ENCODE measurements around the gene TOM1. TPM values are rescaled to one million over a fixed set of nuclear protein-coding genes. Genes with fewer than 3 reads are reported as not detected.

TOM1 gene
- polyA plus RNA-seq, 1 of the 3 experiments (the other 2 are of a cell fraction), result 26.9 TPM

- H2AFZ ChIP-seq (ENCODE audit: low read depth), result no peak overlapping the region
- no peak overlapping the region for H3K27ac ChIP-seq (ENCODE audit: low read depth in 2 of 2, low read length in 1 of 2)
- no peaks in the 10 kb centered on the region for H3K9me3 ChIP-seq
- no peaks in the 10 kb centered on the region for H3K9me2 ChIP-seq
- WGBS (ENCODE audit: low lambda C conversion rate), result 91% methylated on average over 8 of the region's 8 CpGs
- H4K20me1 ChIP-seq (ENCODE audit: insufficient read depth), result no peaks in the 10 kb centered on the region
- no peak overlapping the region for H3K4me3 ChIP-seq (ENCODE audit: low read depth in 2 of 2, low read length in 1 of 2)
- no peak for TF ChIP-seq IRF3 (IDR thresholded peaks at IDR 0.05; ENCODE audit: low read depth, low read length)
- ChIA-PET CTCF (interaction anchor here (1.0 kb wide), 1 partner anchor 13 kb away, joined by 3 read pairs; no protein-coding TSS in a partner anchor), POLR2A (no interaction called here)
- H3K9ac ChIP-seq, result no peak overlapping the region
- no peaks in the 10 kb centered on the region for H3F3A ChIP-seq (replicated peaks; ENCODE audit: insufficient read depth)
- DNase-seq, result no peak
- no peaks in the 10 kb centered on the region for H3K36me3 ChIP-seq (replicated peaks in 1 of 2; ENCODE audit: control insufficient read depth in 1 of 2, insufficient read depth in 2 of 2, low read length in 1 of 2)
- peaks cover 8 to 12% of the 10 kb centered on the region in 2 experiments; a peak in 2 of 4 replicates for H3K4me1 ChIP-seq (ENCODE audit: control insufficient read depth in 1 of 2, insufficient read depth in 2 of 2, low read depth in 1 of 2, low read length in 1 of 2)
- peaks cover 66% of the 10 kb centered on the region; the same call in 1 of the 2 replicates for H3K79me2 ChIP-seq (ENCODE audit: insufficient read depth)
- no peaks in the 10 kb centered on the region for H3K27me3 ChIP-seq (ENCODE audit: insufficient read depth)
- no peak overlapping the region for H3K4me2 ChIP-seq
Measured at GRCh38 chr22:35305525-35306070, 5.9 kb downstream of the TOM1 start.

DNA sequence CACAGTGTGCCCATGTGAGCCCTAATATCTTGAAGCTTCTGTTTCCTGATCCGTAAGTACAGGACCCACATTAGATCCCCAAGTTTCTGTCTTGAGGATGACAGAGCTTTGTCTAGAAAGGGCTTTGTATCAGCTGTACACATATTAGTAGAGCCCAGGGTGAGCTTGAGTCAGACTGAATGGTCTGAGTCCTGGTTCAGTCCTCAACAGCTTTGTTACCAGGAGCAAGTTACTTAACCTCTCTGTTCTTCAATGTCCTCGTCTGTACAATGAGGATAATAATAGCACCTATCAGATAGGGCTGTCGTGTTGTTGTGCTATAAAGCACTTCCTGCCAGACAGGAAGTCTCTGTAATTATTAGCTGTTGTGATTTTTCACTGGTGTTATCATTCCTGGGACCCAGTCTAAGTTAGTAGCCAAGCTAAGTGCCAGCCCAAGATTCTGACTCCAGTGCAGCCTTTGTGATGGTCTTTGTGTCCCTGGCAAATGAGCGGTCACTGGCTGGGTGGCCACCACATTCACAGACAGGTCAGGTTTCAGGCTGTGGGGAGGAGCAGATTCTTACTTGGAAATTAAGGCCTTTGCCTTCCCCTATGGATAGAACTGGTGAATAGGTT lies 6.8 kb downstream of the TOM1 start:
- CTCF ChIA-PET, result interaction anchor here (1.0 kb wide), 1 partner anchor 12 kb away, joined by 3 read pairs; no protein-coding TSS in a partner anchor
- no peaks in the 10 kb centered on the region for H3F3A ChIP-seq (replicated peaks; ENCODE audit: insufficient read depth)
- TF ChIP-seq FOXM1 (IDR thresholded peaks at IDR 0.05; ENCODE audit: low read depth) (no peak), GABPA (IDR thresholded peaks at IDR 0.05; ENCODE audit: low read depth) (0 out of 2 replicates have a peak, but pooled peaks have one; percentile 10), TAF1 (IDR thresholded peaks at IDR 0.05; ENCODE audit: borderline replicate concordance, low read depth, low read length) (no peak)
- POLR2A ChIA-PET, result no interaction called here
- H3K79me2 ChIP-seq (ENCODE audit: insufficient read depth), result peaks cover 60% of the 10 kb centered on the region; the same call in 1 of the 2 replicates
- peaks cover 2 to 12% of the 10 kb centered on the region in 2 experiments; a peak in 2 of 4 replicates for H3K4me1 ChIP-seq (ENCODE audit: control insufficient read depth in 1 of 2, insufficient read depth in 2 of 2, low read depth in 1 of 2, low read length in 1 of 2)
- no peak overlapping the region for H3K4me3 ChIP-seq (ENCODE audit: low read depth in 2 of 2, low read length in 1 of 2)
- no peak overlapping the region for H3K9ac ChIP-seq
- no peak for DNase-seq
- H4K20me1 ChIP-seq (ENCODE audit: insufficient read depth), result no peaks in the 10 kb centered on the region
- H3K27ac ChIP-seq (ENCODE audit: low read depth in 2 of 2, low read length in 1 of 2), result peak overlapping the region; percentile 6 to 18; a peak in 2 of 4 replicates
- no peaks in the 10 kb centered on the region for H3K9me3 ChIP-seq
- H2AFZ ChIP-seq (ENCODE audit: low read depth), result no peak overlapping the region
- H3K4me2 ChIP-seq, result no peak overlapping the region
- H3K36me3 ChIP-seq (replicated peaks in 1 of 2; ENCODE audit: control insufficient read depth in 1 of 2, insufficient read depth in 2 of 2, low read length in 1 of 2), result no peaks in the 10 kb centered on the region
- 62% methylated on average over 4 of the region's 4 CpGs for WGBS (ENCODE audit: low lambda C conversion rate)
- H3K27me3 ChIP-seq (ENCODE audit: insufficient read depth), result no peaks in the 10 kb centered on the region
- no peaks in the 10 kb centered on the region for H3K9me2 ChIP-seq

DNA sequence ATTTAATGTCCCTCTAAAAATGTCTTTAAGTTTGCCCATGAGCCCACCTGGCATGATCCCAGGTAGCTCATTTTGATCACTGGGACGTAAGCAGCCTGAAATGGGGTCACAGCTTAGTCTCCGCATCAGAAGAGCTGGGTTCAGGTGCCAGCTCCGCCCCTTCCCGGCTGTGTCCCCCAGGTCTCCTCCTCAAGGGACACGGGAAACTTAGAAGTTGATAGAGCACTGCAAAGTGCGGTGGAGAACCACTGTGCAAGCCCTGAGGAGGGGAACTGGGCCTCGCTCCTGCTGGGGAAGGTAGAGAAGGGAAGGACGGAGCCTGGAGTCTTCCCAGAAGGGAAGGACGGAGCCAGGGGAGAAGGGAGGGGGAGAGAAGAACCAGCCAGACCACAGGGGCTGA lies 7.7 kb downstream of the TOM1 start:
- H3K4me1 ChIP-seq (ENCODE audit: control insufficient read depth in 1 of 2, insufficient read depth in 2 of 2, low read depth in 1 of 2, low read length in 1 of 2), result peaks cover 2 to 7% of the 10 kb centered on the region in 2 experiments; a peak in 2 of 4 replicates
- no peaks in the 10 kb centered on the region for H3K9me3 ChIP-seq
- H3K27me3 ChIP-seq (ENCODE audit: insufficient read depth), result no peaks in the 10 kb centered on the region
- no peaks in the 10 kb centered on the region for H4K20me1 ChIP-seq (ENCODE audit: insufficient read depth)
- H3K9me2 ChIP-seq, result no peaks in the 10 kb centered on the region
- H2AFZ ChIP-seq (ENCODE audit: low read depth), result no peak overlapping the region
- H3K9ac ChIP-seq, result no peak overlapping the region
- H3K4me2 ChIP-seq, result no peak overlapping the region
- no peaks in the 10 kb centered on the region for H3K36me3 ChIP-seq (replicated peaks in 1 of 2; ENCODE audit: control insufficient read depth in 1 of 2, insufficient read depth in 2 of 2, low read length in 1 of 2)
- no peak for DNase-seq
- H3K27ac ChIP-seq (ENCODE audit: low read depth in 2 of 2, low read length in 1 of 2), result no peak overlapping the region
- ChIA-PET POLR2A (no interaction called here), CTCF (no interaction called here)
- H3F3A ChIP-seq (replicated peaks; ENCODE audit: insufficient read depth), result peaks cover 3% of the 10 kb centered on the region
- peaks cover 58% of the 10 kb centered on the region; the same call in 1 of the 2 replicates for H3K79me2 ChIP-seq (ENCODE audit: insufficient read depth)
- 93% methylated on average over 9 of the region's 9 CpGs for WGBS (ENCODE audit: low lambda C conversion rate)
- no peak overlapping the region for H3K4me3 ChIP-seq (ENCODE audit: low read depth in 2 of 2, low read length in 1 of 2)
- TF ChIP-seq EZH2phosphoT487 (IDR thresholded peaks at IDR 0.05; ENCODE audit: borderline replicate concordance, low read depth), result no peak
- TF ChIP-seq EP300 (IDR thresholded peaks at IDR 0.05; ENCODE audit: borderline replicate concordance in 1 of 2, low read depth in 1 of 2, low read length in 1 of 2), result no peak
- no peak for TF ChIP-seq RFX5 (IDR thresholded peaks at IDR 0.05; ENCODE audit: low read length)
- TF ChIP-seq CHD2 (IDR thresholded peaks at IDR 0.05; ENCODE audit: low read length, partially characterized antibody), result no peak
- TF ChIP-seq, protein P1, sequence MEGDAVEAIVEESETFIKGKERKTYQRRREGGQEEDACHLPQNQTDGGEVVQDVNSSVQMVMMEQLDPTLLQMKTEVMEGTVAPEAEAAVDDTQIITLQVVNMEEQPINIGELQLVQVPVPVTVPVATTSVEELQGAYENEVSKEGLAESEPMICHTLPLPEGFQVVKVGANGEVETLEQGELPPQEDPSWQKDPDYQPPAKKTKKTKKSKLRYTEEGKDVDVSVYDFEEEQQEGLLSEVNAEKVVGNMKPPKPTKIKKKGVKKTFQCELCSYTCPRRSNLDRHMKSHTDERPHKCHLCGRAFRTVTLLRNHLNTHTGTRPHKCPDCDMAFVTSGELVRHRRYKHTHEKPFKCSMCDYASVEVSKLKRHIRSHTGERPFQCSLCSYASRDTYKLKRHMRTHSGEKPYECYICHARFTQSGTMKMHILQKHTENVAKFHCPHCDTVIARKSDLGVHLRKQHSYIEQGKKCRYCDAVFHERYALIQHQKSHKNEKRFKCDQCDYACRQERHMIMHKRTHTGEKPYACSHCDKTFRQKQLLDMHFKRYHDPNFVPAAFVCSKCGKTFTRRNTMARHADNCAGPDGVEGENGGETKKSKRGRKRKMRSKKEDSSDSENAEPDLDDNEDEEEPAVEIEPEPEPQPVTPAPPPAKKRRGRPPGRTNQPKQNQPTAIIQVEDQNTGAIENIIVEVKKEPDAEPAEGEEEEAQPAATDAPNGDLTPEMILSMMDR (IDR thresholded peaks at IDR 0.05), result no peak
- no peak for TF ChIP-seq USF1 (IDR thresholded peaks at IDR 0.05; ENCODE audit: borderline replicate concordance, low read depth)
- no peak for TF ChIP-seq JUND (IDR thresholded peaks at IDR 0.05)
- no peak for TF ChIP-seq RCOR1 (IDR thresholded peaks at IDR 0.05; ENCODE audit: low read length)

Data from SK-N-SH (cell line).